DOHH2 (cell line): ENCODE data around the gene NNAT.

Experiments
- H3F3A ChIP-seq: fragments of 200-600 bp; sonication (generic), shearing (Covaris generic); 2 replicates; pipeline ENCODE4 v1.6.0; 2016; ENCODE audit warnings: antibody characterized with exemption, mild to moderate bottlenecking; ENCODE audit not compliant: control insufficient read depth, insufficient read depth
- H3K27ac ChIP-seq: fragments of 200-600 bp; sonication (generic); 2 replicates; pipeline ENCODE4 v1.5.1; 2014; ENCODE audit warnings: low read depth, mild to moderate bottlenecking, low read length, moderate library complexity
- H3K27me3 ChIP-seq: fragments of 200-600 bp; sonication (generic); 2 replicates; pipeline ENCODE4 v1.6.1; 2014; ENCODE audit warnings: mild to moderate bottlenecking, low read length, mixed read lengths; ENCODE audit not compliant: control insufficient read depth
- H3K36me3 ChIP-seq: fragments of 200-600 bp; sonication (generic); 2 replicates; pipeline ENCODE4 v1.6.1; 2014; ENCODE audit warnings: mild to moderate bottlenecking, low read length, moderate library complexity, mixed read lengths; ENCODE audit not compliant: control insufficient read depth
- H3K4me1 ChIP-seq: fragments of 200-600 bp; sonication (generic); 2 replicates; pipeline ENCODE4 v1.6.1; 2014; ENCODE audit warnings: mild to moderate bottlenecking, low read length, mixed read lengths; ENCODE audit not compliant: control insufficient read depth
- H3K4me2 ChIP-seq: fragments of 200-600 bp; sonication (generic); 2 replicates; pipeline ENCODE4 v1.6.0; 2014; ENCODE audit warnings: mild to moderate bottlenecking, low read length, moderate library complexity
- H3K4me3 ChIP-seq: fragments of 200-600 bp; sonication (generic); 2 replicates; pipeline ENCODE4 v1.5.1; 2014; ENCODE audit warnings: mild to moderate bottlenecking, low read length, mixed read lengths
- H3K79me2 ChIP-seq: fragments of 200-600 bp; sonication (generic); 2 replicates; pipeline ENCODE4 v1.6.1; 2014; ENCODE audit warnings: mild to moderate bottlenecking, low read length, mixed read lengths; ENCODE audit not compliant: control insufficient read depth
- H3K9me2 ChIP-seq: fragments of 200-600 bp; sonication (generic); replicated peaks from 2 replicates; pipeline ENCODE4 v1.6.1; 2014; ENCODE audit warnings: mild to moderate bottlenecking, low read length, mixed read lengths; ENCODE audit not compliant: control insufficient read depth
- H3K9me3 ChIP-seq: fragments of 200-600 bp; sonication (generic); 2 replicates; pipeline ENCODE4 v1.6.1; 2014; ENCODE audit warnings: antibody characterized with exemption, low read length, mixed read lengths; ENCODE audit not compliant: control insufficient read depth, insufficient read depth
- H4K20me1 ChIP-seq: fragments of 200-600 bp; sonication (generic); 2 replicates; pipeline ENCODE4 v1.6.0; 2014; ENCODE audit warnings: low read depth, mild to moderate bottlenecking, antibody characterized with exemption, low read length, moderate library complexity; ENCODE audit not compliant: control insufficient read depth, insufficient read depth
- CTCF ChIP-seq: fragments of 200-600 bp; sonication (generic); IDR thresholded peaks from one replicate; pipeline ENCODE4 v1.5.1; 2014; ENCODE audit warnings: antibody characterized with exemption, mild to moderate bottlenecking, low read depth, low read length; ENCODE audit not compliant: poor library complexity, severe bottlenecking
- EZH2phosphoT487 ChIP-seq: fragments of 200-600 bp; sonication (generic); IDR thresholded peaks from 2 replicates; pipeline ENCODE4 v1.6.1; 2017; ENCODE audit warnings: borderline replicate concordance, mild to moderate bottlenecking, antibody characterized with exemption, low read length, moderate library complexity, mixed read lengths

The NNAT gene

GRCh38 chr20:37490663-37491350 lies 30.2 kb upstream of the NNAT start:
- H3K4me2 ChIP-seq: no peak overlapping the region
- no peaks in the 10 kb centered on the region for H4K20me1 ChIP-seq
- no peaks in the 10 kb centered on the region for H3F3A ChIP-seq
- peaks cover 9% of the 10 kb centered on the region for H3K4me1 ChIP-seq
- no peak overlapping the region for H3K4me3 ChIP-seq
- no peak overlapping the region for H3K27ac ChIP-seq
- no peaks in the 10 kb centered on the region for H3K9me3 ChIP-seq
- H3K36me3 ChIP-seq: no peaks in the 10 kb centered on the region
- no peaks in the 10 kb centered on the region for H3K79me2 ChIP-seq
- no peaks in the 10 kb centered on the region for H3K9me2 ChIP-seq
- no peak for TF ChIP-seq CTCF
- TF ChIP-seq EZH2phosphoT487: no peak
- peaks cover 2% of the 10 kb centered on the region; the same call in 1 of the 2 replicates for H3K27me3 ChIP-seq

GRCh38 chr20:37492096-37492625 lies 28.9 kb upstream of the NNAT start:
- H3F3A ChIP-seq: no peaks in the 10 kb centered on the region
- no peak overlapping the region for H3K4me3 ChIP-seq
- no peaks in the 10 kb centered on the region for H4K20me1 ChIP-seq
- H3K4me2 ChIP-seq: no peak overlapping the region
- no peak overlapping the region for H3K27ac ChIP-seq
- peaks cover 8% of the 10 kb centered on the region for H3K4me1 ChIP-seq
- no peaks in the 10 kb centered on the region for H3K36me3 ChIP-seq
- H3K9me2 ChIP-seq: no peaks in the 10 kb centered on the region
- no peaks in the 10 kb centered on the region for H3K9me3 ChIP-seq
- H3K79me2 ChIP-seq: no peaks in the 10 kb centered on the region
- peaks cover 2% of the 10 kb centered on the region; the same call in 1 of the 2 replicates for H3K27me3 ChIP-seq
- TF ChIP-seq CTCF: no peak
- no peak for TF ChIP-seq EZH2phosphoT487

- no peaks in the 10 kb centered on the region for H3K9me3 ChIP-seq
- 0 out of 2 replicates have a peak, but pooled peaks cover 2% of the 10 kb centered on the region for H3K27me3 ChIP-seq
- no peak overlapping the region for H3K4me3 ChIP-seq
- H3K9me2 ChIP-seq: no peaks in the 10 kb centered on the region
- H3K79me2 ChIP-seq: no peaks in the 10 kb centered on the region
- no peaks in the 10 kb centered on the region for H4K20me1 ChIP-seq
- H3K27ac ChIP-seq: no peak overlapping the region
- no peak overlapping the region for H3K4me2 ChIP-seq
- H3K4me1 ChIP-seq: peaks cover 8% of the 10 kb centered on the region
- no peaks in the 10 kb centered on the region for H3K36me3 ChIP-seq
- TF ChIP-seq EZH2phosphoT487: no peak
- no peaks in the 10 kb centered on the region for H3F3A ChIP-seq
Measured at GRCh38 chr20:37492945-37493344, 28.1 kb upstream of the NNAT start.

- H4K20me1 ChIP-seq: no peaks in the 10 kb centered on the region
- H3K4me3 ChIP-seq: no peak overlapping the region
- H3F3A ChIP-seq: no peaks in the 10 kb centered on the region
- H3K79me2 ChIP-seq: no peaks in the 10 kb centered on the region
- H3K4me2 ChIP-seq: no peak overlapping the region
- 0 out of 2 replicates have a peak, but pooled peaks cover 2% of the 10 kb centered on the region for H3K27me3 ChIP-seq
- TF ChIP-seq CTCF: no peak
- H3K27ac ChIP-seq: no peak overlapping the region
- peaks cover 8% of the 10 kb centered on the region for H3K4me1 ChIP-seq
- H3K36me3 ChIP-seq: no peaks in the 10 kb centered on the region
- H3K9me3 ChIP-seq: no peaks in the 10 kb centered on the region
- H3K9me2 ChIP-seq: no peaks in the 10 kb centered on the region
Measured at GRCh38 chr20:37494301-37494700, 26.7 kb upstream of the NNAT start.
